ENCODE results near the gene SH3RF3. TPM values are rescaled to one million over a fixed set of nuclear protein-coding genes. Genes with fewer than 3 reads are reported as not detected.

SH3RF3 gene
- total and polyA plus RNA-seq, 5 donors: 5.7 to 8.8 (median 8.1) TPM

DNA sequence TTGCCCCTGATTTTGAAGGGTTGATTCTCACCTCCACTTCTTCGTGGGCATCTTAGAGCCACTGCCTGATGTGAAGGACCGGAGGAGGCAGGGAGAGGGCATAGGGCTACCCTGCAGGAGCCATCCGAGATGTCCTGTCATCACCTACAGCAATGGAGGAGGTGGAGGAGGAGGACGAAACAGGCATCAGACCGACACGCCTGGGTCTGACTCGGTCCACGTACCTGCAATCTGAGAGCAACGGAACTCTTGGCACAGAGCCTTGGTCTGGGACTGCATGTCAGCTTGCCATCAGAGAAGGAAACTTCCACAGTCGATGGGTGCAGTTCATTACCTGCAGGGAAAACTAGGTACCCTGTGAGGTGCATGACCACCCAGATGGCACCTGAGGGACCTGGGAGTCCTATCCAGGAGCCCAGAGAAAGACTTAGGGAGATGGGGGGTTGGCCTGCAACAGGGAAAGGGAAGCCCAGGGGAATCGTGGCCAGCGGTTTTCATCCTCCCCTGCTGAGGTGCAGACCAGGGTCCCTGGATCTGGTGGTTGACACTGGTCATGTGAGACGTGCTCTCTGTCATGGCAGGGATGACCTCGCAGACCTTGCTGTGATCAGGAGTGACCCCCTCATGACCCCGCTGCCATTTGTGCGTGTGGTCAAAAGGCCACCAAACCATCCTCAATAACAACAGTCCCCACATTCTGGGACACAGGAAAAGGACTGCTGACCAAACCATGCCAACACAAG lies 293.9 kb downstream of the SH3RF3 start:
- WGBS: 85% methylated on average over 16 of the region's 16 CpGs

DNA sequence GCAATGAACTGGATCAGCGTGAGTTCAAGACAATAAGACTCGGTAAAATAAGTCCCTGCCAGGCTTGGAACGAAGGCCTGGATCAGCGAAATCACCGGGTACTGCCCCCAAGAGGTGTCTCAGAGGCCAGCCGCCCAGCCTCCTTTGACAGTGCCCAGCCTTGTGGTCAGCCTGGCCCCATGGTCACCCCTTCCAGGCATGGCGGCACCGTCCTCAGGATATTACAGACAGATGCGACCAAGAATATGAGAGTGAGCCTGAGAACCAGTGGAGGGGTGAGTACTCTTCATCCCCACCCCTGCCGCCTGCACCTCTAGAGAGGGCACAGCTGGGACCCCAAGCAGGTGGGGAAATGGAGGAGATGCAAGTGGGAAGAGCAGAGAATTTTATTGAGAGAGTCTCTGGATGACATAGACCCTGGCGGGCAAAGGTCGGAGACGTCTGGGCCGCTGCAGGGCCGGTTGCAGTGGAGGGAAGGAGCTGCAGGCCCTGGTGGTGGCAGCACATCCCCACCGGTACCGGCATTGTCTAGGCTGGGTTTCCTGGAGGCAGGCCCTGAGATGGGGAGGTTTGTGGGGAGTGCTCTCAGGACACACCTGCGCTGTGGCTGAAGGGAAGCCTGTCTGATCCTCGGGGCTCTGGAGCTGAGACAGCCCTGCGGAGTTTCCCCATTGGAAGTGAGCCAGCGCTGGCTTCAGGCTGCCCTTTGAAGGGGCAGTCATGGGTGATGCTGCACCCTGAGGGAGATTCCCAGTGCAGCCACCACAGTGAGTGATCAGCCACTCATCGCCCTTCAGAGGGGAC lies 294.8 kb downstream of the SH3RF3 start:
- H3K27me3 ChIP-seq (ENCODE audit: control insufficient read depth, insufficient read depth): no peaks in the 10 kb centered on the region
- intact Hi-C loops (cut with DNase I): loop anchor here in 1 of 4 donors (10.0 kb wide), 1 partner anchor 81 kb away; no protein-coding TSS in a partner anchor
- H3K9me3 ChIP-seq (ENCODE audit: control insufficient read depth, low read length): no peaks in the 10 kb centered on the region
- H3K4me3 ChIP-seq (ENCODE audit: low read length): no peak overlapping the region
- ATAC-seq (peak; percentile 17 to 37), DNase-seq (peak in 1 of 3 donors; percentile 40)
- 88% methylated on average over 22 of the region's 22 CpGs for WGBS
- no peaks in the 10 kb centered on the region for H3K4me1 ChIP-seq (ENCODE audit: control insufficient read depth, insufficient read depth, low read length)
- no peak overlapping the region for H3K27ac ChIP-seq (ENCODE audit: low read length)

More for the DNA sequence above, 293.9 kb downstream of the SH3RF3 start:
- DNase-seq (peak in 1 of 3 donors; percentile 30), ATAC-seq (no peak)
- no peaks in the 10 kb centered on the region for H3K9me3 ChIP-seq (ENCODE audit: control insufficient read depth, low read length)
- H3K4me3 ChIP-seq (ENCODE audit: low read length): no peak overlapping the region
- H3K27ac ChIP-seq (ENCODE audit: low read length): no peak overlapping the region
- no peaks in the 10 kb centered on the region for H3K27me3 ChIP-seq (ENCODE audit: control insufficient read depth, insufficient read depth)
- intact Hi-C loops (cut with DNase I): loop anchor here in 1 of 4 donors (10.0 kb wide), 1 partner anchor 82 kb away; no protein-coding TSS in a partner anchor
- H3K4me1 ChIP-seq (ENCODE audit: control insufficient read depth, insufficient read depth, low read length): no peaks in the 10 kb centered on the region

DNA sequence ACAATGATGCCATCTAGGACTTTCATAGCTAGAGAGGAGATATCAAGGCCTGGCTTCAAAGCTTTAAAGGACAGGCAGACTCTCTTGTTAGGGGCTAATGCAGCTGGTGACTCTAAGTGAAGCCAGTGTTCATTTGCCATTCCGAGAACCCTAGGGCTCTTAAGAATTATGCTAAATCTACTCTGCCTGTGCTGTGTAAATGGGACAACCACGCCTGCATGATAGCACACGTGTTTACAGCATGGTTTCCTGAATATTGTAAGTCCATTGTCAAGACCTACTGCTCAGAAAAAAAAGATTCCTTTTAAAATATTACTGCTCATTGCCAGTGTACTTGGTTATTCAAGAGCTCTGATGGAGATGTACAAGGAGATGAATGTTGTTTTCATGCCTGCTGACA lies 296.4 kb downstream of the SH3RF3 start:
- intact Hi-C loops (cut with DNase I): loop anchor here in 1 of 4 donors (10.0 kb wide), 1 partner anchor 79 kb away; no protein-coding TSS in a partner anchor
- no peaks in the 10 kb centered on the region for H3K9me3 ChIP-seq (ENCODE audit: control insufficient read depth, low read length)
- no peak for DNase-seq
- no peaks in the 10 kb centered on the region for H3K27me3 ChIP-seq (ENCODE audit: control insufficient read depth, insufficient read depth)
- no peak overlapping the region for H3K4me3 ChIP-seq (ENCODE audit: low read length)
- no peak overlapping the region for H3K27ac ChIP-seq (ENCODE audit: low read length)
- WGBS: 93% methylated on average over 3 of the region's 3 CpGs
- no peak for ATAC-seq
- no peaks in the 10 kb centered on the region for H3K4me1 ChIP-seq (ENCODE audit: control insufficient read depth, insufficient read depth, low read length)

DNA sequence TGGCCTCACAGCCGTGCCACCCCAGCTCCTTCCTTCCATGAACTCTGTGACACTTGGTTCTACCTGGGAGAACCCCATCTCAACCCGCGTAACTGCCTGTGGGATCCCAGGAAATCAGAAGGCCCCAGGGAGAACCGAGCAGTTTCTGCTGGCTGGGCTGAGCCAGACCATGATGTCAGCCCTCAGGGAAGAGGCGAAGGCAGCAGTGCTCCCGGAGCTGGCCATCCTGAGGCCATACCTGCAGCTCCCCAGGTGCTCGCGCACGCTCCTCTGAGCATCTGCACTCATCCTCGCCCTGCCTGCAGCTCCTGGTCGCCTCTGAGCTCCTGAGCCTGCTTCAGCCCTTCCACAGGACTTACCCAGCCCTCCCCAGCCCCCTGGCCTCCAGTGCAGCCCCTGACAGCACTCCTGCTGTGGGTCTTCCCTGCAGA lies 298.7 kb downstream of the SH3RF3 start:
- no peak overlapping the region for H3K4me3 ChIP-seq (ENCODE audit: low read length)
- ATAC-seq: no peak
- no peaks in the 10 kb centered on the region for H3K27me3 ChIP-seq (ENCODE audit: control insufficient read depth, insufficient read depth)
- H3K4me1 ChIP-seq (ENCODE audit: control insufficient read depth, insufficient read depth, low read length): no peaks in the 10 kb centered on the region
- no peaks in the 10 kb centered on the region for H3K9me3 ChIP-seq (ENCODE audit: control insufficient read depth, low read length)
- no peak for DNase-seq
- no peak overlapping the region for H3K27ac ChIP-seq (ENCODE audit: low read length)
- intact Hi-C loops (cut with DNase I): loop anchor here in 1 of 4 donors (10.0 kb wide), 1 partner anchor 77 kb away; no protein-coding TSS in a partner anchor
- 90% methylated on average over 11 of the region's 11 CpGs for WGBS

DNA sequence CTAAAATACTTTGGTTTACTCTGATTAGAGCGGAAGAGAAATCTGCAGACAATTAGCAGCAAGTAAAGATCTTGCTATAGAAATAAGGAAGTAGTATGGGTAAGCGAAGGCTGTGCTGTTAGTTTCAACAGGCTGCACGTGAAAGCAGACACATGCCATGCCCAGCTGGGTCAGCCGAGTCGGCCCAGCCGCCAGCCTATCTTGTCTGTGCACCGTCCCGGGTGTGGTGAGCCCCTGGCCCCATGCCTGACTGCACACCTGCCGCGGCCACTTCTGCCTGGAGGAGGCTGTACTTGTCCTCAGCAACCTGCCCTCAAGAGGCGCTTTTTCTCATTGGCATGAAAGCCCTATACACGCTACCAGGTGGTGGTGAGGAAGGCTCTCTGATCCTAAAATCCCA lies 299.3 kb downstream of the SH3RF3 start:
- H3K27ac ChIP-seq (ENCODE audit: low read length): no peak overlapping the region
- intact Hi-C loops (cut with DNase I): loop anchor here in 1 of 4 donors (10.0 kb wide), 1 partner anchor 77 kb away; no protein-coding TSS in a partner anchor
- H3K27me3 ChIP-seq (ENCODE audit: control insufficient read depth, insufficient read depth): no peaks in the 10 kb centered on the region
- no peak overlapping the region for H3K4me3 ChIP-seq (ENCODE audit: low read length)
- no peak for DNase-seq
- ATAC-seq: no peak
- H3K9me3 ChIP-seq (ENCODE audit: control insufficient read depth, low read length): no peaks in the 10 kb centered on the region
- WGBS: 82% methylated on average over 12 of the region's 12 CpGs
- no peaks in the 10 kb centered on the region for H3K4me1 ChIP-seq (ENCODE audit: control insufficient read depth, insufficient read depth, low read length)

DNA sequence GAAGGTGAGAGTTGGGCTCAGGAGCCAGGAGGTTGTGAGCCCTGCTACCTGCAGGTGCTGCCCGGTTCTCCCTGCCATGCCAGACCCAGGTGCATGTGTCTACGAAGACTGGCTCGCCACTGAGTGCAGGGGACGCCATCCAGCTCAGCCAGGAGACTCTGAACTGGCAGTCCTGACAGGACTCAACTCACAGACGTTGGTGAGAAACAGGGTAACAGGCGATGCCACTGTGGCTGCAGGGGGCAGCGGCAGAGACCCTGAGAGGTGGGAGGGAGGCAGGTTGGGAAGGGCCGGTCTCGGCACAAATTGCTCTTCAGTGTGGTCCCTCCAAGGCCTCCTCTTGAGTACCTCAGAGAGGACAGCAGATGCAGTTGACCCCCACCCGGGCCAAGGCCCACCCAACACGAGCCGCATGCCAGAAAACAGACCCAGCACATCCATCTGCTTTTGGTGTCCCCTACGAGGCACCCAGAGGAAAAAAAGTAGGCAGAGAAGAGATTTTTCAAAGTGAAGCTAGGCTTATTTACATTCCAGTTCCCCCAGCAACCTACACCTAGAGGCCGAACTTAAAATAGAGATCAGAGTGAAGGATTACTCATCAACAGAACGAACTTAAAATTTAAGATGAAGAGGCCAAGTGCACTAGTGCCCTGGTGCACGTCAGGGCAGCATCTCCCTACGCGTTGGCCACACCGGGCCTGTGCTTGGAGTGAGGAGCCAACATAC lies 300.0 kb downstream of the SH3RF3 start:
- no peak overlapping the region for H3K27ac ChIP-seq (ENCODE audit: low read length)
- no peaks in the 10 kb centered on the region for H3K4me1 ChIP-seq (ENCODE audit: control insufficient read depth, insufficient read depth, low read length)
- H3K4me3 ChIP-seq (ENCODE audit: low read length): no peak overlapping the region
- H3K9me3 ChIP-seq (ENCODE audit: control insufficient read depth, low read length): no peaks in the 10 kb centered on the region
- intact Hi-C loops (cut with DNase I): loop anchor here in 1 of 4 donors (10.0 kb wide), 1 partner anchor 76 kb away; no protein-coding TSS in a partner anchor
- DNase-seq: no peak
- no peaks in the 10 kb centered on the region for H3K27me3 ChIP-seq (ENCODE audit: control insufficient read depth, insufficient read depth)
- 93% methylated on average over 19 of the region's 19 CpGs for WGBS
- ATAC-seq: no peak

DNA sequence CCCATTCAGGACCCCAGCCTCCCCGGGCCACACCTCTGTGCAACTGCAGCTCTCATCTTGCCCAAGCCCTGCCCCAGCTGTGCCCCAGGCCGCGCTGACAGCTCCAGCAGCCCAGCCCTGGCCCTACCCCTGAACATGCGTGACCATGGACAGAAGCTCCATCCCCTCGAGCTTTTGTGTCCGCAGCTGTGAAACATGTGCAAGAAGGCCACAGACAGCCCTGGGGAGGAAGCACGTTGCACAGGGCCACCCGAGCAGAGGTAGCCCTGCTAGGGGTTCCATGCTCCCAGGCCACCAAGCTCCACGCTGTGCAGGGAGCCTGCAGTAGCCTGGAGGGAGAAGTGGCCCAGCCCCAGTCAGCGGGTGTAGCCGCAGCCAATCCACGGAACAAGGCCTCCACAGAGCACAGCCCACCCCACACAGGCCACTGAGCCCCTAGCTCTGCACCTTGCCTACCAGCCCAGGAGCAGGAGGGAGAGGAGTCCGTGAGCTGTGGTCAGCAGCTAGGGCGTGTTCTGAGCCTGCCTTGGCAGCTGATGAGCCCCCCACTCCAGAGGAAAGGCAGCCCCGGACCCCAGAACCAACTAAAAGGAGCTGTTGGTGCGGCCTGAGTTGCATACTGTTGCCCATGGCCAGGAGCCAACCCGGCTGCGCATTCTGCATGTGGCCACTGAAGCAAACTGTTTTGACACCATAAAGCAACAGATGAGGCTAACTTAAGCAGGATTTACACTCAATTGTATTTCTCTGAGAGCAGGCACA lies 300.7 kb downstream of the SH3RF3 start:
- Histone ChIP-seq H3K9me3 (ENCODE audit: control insufficient read depth, low read length) (no peaks in the 10 kb centered on the region), H3K4me1 (ENCODE audit: control insufficient read depth, insufficient read depth, low read length) (no peaks in the 10 kb centered on the region), H3K27me3 (ENCODE audit: control insufficient read depth, insufficient read depth) (no peaks in the 10 kb centered on the region), H3K4me3 (ENCODE audit: low read length) (no peak overlapping the region), H3K27ac (ENCODE audit: low read length) (no peak overlapping the region)
- 88% methylated on average over 18 of the region's 18 CpGs for WGBS
- no peak for DNase-seq
- ATAC-seq: peak in 1 of 2 donors; percentile 22
- intact Hi-C loops (cut with DNase I): loop anchor here in 1 of 4 donors (10.0 kb wide), 1 partner anchor 75 kb away; no protein-coding TSS in a partner anchor

DNA sequence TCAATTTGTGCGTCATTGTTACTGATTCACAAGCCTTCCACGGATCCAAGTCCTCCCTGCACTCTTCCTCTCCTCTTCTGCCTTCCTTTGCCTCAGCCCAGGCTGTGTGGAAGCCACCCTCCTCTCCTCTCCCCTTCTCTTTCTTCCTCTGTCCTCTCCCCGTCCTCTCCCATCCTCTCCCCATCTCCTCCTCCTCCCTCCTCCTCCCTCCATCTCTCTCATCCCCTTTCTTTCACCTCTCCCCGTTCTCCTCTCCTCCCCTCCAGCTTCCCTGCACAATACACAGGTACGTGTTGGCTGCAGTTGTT lies 301.3 kb downstream of the SH3RF3 start:
- no peaks in the 10 kb centered on the region for H3K4me1 ChIP-seq (ENCODE audit: control insufficient read depth, insufficient read depth, low read length)
- 82% methylated on average over 5 of the region's 5 CpGs for WGBS
- no peak for ATAC-seq
- no peak overlapping the region for H3K4me3 ChIP-seq (ENCODE audit: low read length)
- intact Hi-C loops (cut with DNase I): no loop called here
- no peaks in the 10 kb centered on the region for H3K9me3 ChIP-seq (ENCODE audit: control insufficient read depth, low read length)
- DNase-seq: no peak
- H3K27ac ChIP-seq (ENCODE audit: low read length): no peak overlapping the region
- no peaks in the 10 kb centered on the region for H3K27me3 ChIP-seq (ENCODE audit: control insufficient read depth, insufficient read depth)

DNA sequence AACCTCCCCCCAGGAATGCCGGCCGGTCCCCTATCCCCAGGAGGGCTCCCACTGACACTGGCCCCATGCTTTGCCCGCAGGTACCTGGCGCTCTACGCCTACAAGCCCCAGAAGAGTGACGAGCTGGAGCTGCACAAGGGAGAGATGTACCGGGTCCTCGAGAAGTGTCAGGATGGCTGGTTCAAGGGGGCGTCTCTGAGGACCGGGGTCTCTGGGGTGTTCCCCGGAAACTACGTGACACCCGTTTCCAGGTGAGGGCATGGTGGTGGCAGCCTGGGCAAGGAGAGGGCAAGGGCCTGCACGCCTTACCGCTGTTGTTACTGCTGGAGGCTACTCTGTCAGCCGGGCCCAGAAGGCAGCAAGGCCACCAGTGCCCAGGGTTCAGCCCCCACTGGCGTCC lies 303.4 kb downstream of the SH3RF3 start:
- intact Hi-C loops (cut with DNase I): no loop called here
- no peak overlapping the region for H3K27ac ChIP-seq (ENCODE audit: low read length)
- no peak overlapping the region for H3K4me3 ChIP-seq (ENCODE audit: low read length)
- WGBS: 97% methylated on average over 17 of the region's 17 CpGs
- DNase-seq (peak in 1 of 3 donors; percentile 27), ATAC-seq (no peak)
- H3K9me3 ChIP-seq (ENCODE audit: control insufficient read depth, low read length): no peaks in the 10 kb centered on the region
- no peaks in the 10 kb centered on the region for H3K27me3 ChIP-seq (ENCODE audit: control insufficient read depth, insufficient read depth)
- H3K4me1 ChIP-seq (ENCODE audit: control insufficient read depth, insufficient read depth, low read length): peaks cover 6% of the 10 kb centered on the region

DNA sequence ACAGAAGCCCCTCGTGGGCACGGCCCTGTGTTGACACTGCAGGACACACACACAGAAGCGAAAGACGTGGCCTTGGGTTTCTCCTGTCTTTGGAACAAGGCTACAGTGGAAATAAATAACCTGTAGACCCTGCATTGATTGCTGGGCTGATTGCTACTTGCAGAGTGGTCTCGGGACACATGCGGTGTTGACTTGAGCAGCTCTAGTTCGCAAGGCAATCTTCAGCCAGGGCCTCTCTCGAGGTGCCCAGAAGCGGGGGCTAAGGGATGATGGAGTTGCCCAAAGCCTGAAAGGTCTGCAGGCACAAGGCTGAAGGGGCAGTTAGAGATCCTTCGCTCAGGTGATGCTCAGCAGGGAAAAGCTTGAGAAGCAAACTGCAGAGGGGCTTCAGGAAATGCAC lies 304.5 kb downstream of the SH3RF3 start:
- 93% methylated on average over 10 of the region's 10 CpGs for WGBS
- intact Hi-C loops (cut with DNase I): no loop called here
- peak in 1 of 3 donors; percentile 5 for DNase-seq

More for the DNA sequence above, 304.5 kb downstream of the SH3RF3 start:
- Histone ChIP-seq H3K27me3 (ENCODE audit: control insufficient read depth, insufficient read depth) (no peaks in the 10 kb centered on the region), H3K4me3 (ENCODE audit: low read length) (no peak overlapping the region), H3K27ac (ENCODE audit: low read length) (no peak overlapping the region), H3K9me3 (ENCODE audit: control insufficient read depth, low read length) (no peaks in the 10 kb centered on the region), H3K4me1 (ENCODE audit: control insufficient read depth, insufficient read depth, low read length) (peaks cover 13% of the 10 kb centered on the region)
- no peak for ATAC-seq
